ENCODE results near the gene LRRC37A. TPM values are rescaled to one million over a fixed set of nuclear protein-coding genes. Genes with fewer than 3 reads are reported as not detected.
"Not testable (repeated sequence)": the region's sequence is repeated elsewhere in the genome, so short reads cannot be mapped to it uniquely, and the experiment has no call there.

Gene LRRC37A
- polyA plus RNA-seq, 4 donors, result 0.27 to 5.9 (median 1.5) TPM

DNA sequence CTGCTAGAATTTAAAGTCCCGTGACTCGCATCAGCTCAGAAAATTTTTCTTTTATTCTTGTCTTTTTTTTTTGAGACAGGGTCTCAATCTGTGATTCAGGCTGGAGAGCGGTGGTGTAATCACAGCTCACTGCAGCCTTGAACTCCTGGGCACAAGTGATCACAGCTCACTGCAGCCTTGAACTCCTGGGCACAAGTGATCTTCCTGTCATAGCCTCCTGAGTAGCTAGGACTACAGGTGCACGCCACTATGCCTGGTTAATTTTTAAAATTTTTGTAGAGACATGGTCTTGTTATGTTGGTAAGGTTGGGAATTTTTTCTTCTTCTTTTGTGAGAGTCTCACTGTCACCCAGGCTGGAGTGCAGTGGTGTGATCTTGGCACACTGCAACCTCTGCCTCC lies 13.6 kb upstream of the LRRC37A start:
- WGBS, 3 donors, result 85 to 93% (median 87%) methylated on average over 4 of the region's 4 CpGs
- not testable (repeated sequence) for DNase-seq; H3K27me3 ChIP-seq (ENCODE audit: control insufficient read depth in 3 of 3, insufficient read depth in 3 of 3, low read length in 3 of 3); H3K27ac ChIP-seq (ENCODE audit: low read depth in 1 of 3, low read length in 2 of 3); H3K4me3 ChIP-seq (ENCODE audit: low read depth in 1 of 3, low read length in 3 of 3); FAIRE-seq; H3K36me3 ChIP-seq (ENCODE audit: control insufficient read depth in 3 of 3, insufficient read depth in 2 of 3, low read depth in 1 of 3, low read length in 3 of 3); H3K4me1 ChIP-seq (ENCODE audit: control insufficient read depth in 3 of 3, insufficient read depth in 2 of 3, low read depth in 1 of 3, low read length in 2 of 3); H3K9me3 ChIP-seq (ENCODE audit: control insufficient read depth in 2 of 2, insufficient read depth in 1 of 2, low read depth in 1 of 2, low read length in 1 of 2)

DNA sequence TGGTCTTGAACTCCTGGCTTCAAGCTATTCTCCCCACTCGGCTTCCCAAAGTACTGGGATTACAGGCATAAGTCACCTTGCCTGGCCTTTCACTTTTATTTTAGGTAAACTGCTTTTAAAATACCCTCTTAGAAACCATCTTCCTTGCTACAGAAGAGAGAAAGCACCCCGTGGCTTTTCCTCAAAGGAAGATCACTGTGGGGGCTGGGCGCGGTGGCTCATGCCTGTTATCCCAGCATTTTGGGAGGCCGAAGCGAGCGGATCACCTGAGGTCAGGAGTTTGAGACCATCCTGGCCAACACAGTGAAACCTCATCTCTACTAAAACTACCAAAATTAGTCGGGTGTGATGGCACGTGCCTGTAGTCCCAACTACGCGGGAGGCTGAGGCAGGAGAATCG lies 12.3 kb upstream of the LRRC37A start:
- 94 to 98% (median 95%) methylated on average over 12 of the region's 12 CpGs for WGBS, 3 donors
- not testable (repeated sequence) for DNase-seq; FAIRE-seq; H3K4me1 ChIP-seq (ENCODE audit: control insufficient read depth in 3 of 3, insufficient read depth in 2 of 3, low read depth in 1 of 3, low read length in 2 of 3); H3K27ac ChIP-seq (ENCODE audit: low read depth in 1 of 3, low read length in 2 of 3); H3K27me3 ChIP-seq (ENCODE audit: control insufficient read depth in 3 of 3, insufficient read depth in 3 of 3, low read length in 3 of 3); H3K4me3 ChIP-seq (ENCODE audit: low read depth in 1 of 3, low read length in 3 of 3); H3K9me3 ChIP-seq (ENCODE audit: control insufficient read depth in 2 of 2, insufficient read depth in 1 of 2, low read depth in 1 of 2, low read length in 1 of 2); H3K36me3 ChIP-seq (ENCODE audit: control insufficient read depth in 3 of 3, insufficient read depth in 2 of 3, low read depth in 1 of 3, low read length in 3 of 3)

DNA sequence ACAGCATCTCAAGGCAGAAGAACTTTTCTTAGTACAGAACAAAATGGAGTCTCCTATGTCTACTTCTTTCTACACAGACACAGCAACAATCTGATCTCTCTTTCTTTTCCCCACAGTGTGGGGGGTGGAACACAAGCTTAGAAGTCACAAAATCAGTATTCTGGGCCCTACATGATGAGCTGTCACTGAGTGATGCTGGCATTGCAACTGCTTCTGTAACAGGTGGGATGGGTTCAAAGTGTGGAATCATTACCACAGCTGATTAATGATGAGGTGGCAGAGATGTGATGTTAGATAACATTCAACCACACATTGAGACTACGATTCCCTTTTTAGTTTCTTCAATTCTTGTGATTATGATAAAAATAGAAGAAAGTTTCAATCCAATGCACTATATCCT lies 10.5 kb upstream of the LRRC37A start:
- H3K27me3 ChIP-seq (ENCODE audit: control insufficient read depth in 3 of 3, insufficient read depth in 3 of 3, low read length in 3 of 3); H3K4me1 ChIP-seq (ENCODE audit: control insufficient read depth in 3 of 3, insufficient read depth in 2 of 3, low read depth in 1 of 3, low read length in 2 of 3); DNase-seq; H3K9me3 ChIP-seq (ENCODE audit: control insufficient read depth in 2 of 2, insufficient read depth in 1 of 2, low read depth in 1 of 2, low read length in 1 of 2); H3K4me3 ChIP-seq (ENCODE audit: low read depth in 1 of 3, low read length in 3 of 3); FAIRE-seq; H3K36me3 ChIP-seq (ENCODE audit: control insufficient read depth in 3 of 3, insufficient read depth in 2 of 3, low read depth in 1 of 3, low read length in 3 of 3); H3K27ac ChIP-seq (ENCODE audit: low read depth in 1 of 3, low read length in 2 of 3): not testable (repeated sequence)
- 80 to 83% methylated on average over 1 of the region's 1 CpG; no CpG with 5 or more reads in 1 of the 3 donors for WGBS, 3 donors

GRCh38 chr17:46285500-46285899 lies 9.4 kb upstream of the LRRC37A start:
- 14 to 68% (median 47%) methylated on average over 2 of the region's 2 CpGs for WGBS, 3 donors
- not testable (repeated sequence) for H3K9me3 ChIP-seq (ENCODE audit: control insufficient read depth in 2 of 2, insufficient read depth in 1 of 2, low read depth in 1 of 2, low read length in 1 of 2); H3K36me3 ChIP-seq (ENCODE audit: control insufficient read depth in 3 of 3, insufficient read depth in 2 of 3, low read depth in 1 of 3, low read length in 3 of 3); FAIRE-seq; H3K4me3 ChIP-seq (ENCODE audit: low read depth in 1 of 3, low read length in 3 of 3); H3K27ac ChIP-seq (ENCODE audit: low read depth in 1 of 3, low read length in 2 of 3); H3K4me1 ChIP-seq (ENCODE audit: control insufficient read depth in 3 of 3, insufficient read depth in 2 of 3, low read depth in 1 of 3, low read length in 2 of 3); DNase-seq; H3K27me3 ChIP-seq (ENCODE audit: control insufficient read depth in 3 of 3, insufficient read depth in 3 of 3, low read length in 3 of 3)

DNA sequence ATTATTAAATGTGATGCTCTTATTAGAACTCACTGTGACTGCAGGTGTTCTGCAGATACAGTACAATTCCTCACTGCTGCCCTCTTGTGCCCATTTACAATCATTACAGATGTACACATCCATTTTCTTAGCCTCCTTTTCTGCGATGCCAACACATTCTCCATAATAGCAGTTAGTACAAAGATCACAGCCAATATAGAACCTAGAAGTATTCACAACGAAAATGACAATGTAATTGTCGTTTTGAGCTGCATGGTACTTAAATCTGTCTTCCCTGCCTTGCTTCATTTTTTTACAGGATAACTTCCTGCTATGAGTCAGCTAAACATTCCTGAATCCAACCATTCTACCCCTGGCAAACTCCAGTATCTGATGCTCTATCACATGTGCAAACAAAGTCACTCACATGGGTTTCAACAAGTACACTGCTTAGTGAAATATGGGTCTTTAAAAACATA lies 8.1 kb upstream of the LRRC37A start:
- FAIRE-seq; H3K4me3 ChIP-seq (ENCODE audit: low read depth in 1 of 3, low read length in 3 of 3); H3K36me3 ChIP-seq (ENCODE audit: control insufficient read depth in 3 of 3, insufficient read depth in 2 of 3, low read depth in 1 of 3, low read length in 3 of 3); H3K9me3 ChIP-seq (ENCODE audit: control insufficient read depth in 2 of 2, insufficient read depth in 1 of 2, low read depth in 1 of 2, low read length in 1 of 2); H3K4me1 ChIP-seq (ENCODE audit: control insufficient read depth in 3 of 3, insufficient read depth in 2 of 3, low read depth in 1 of 3, low read length in 2 of 3); H3K27me3 ChIP-seq (ENCODE audit: control insufficient read depth in 3 of 3, insufficient read depth in 3 of 3, low read length in 3 of 3): not testable (repeated sequence)
- WGBS, 3 donors, result 0 to 3% (median 2%) methylated on average over 3 of the region's 3 CpGs
- DNase-seq, result peak; percentile 86 to 89
- H3K27ac ChIP-seq (ENCODE audit: low read depth in 1 of 3, low read length in 2 of 3), result peak overlapping the region in 2 of 3 donors; percentile 16 to 37

GRCh38 chr17:46287587-46287986 lies 7.3 kb upstream of the LRRC37A start:
- not testable (repeated sequence) for H3K36me3 ChIP-seq (ENCODE audit: control insufficient read depth in 3 of 3, insufficient read depth in 2 of 3, low read depth in 1 of 3, low read length in 3 of 3); H3K4me1 ChIP-seq (ENCODE audit: control insufficient read depth in 3 of 3, insufficient read depth in 2 of 3, low read depth in 1 of 3, low read length in 2 of 3); H3K27ac ChIP-seq (ENCODE audit: low read depth in 1 of 3, low read length in 2 of 3); H3K9me3 ChIP-seq (ENCODE audit: control insufficient read depth in 2 of 2, insufficient read depth in 1 of 2, low read depth in 1 of 2, low read length in 1 of 2); DNase-seq; FAIRE-seq; H3K4me3 ChIP-seq (ENCODE audit: low read depth in 1 of 3, low read length in 3 of 3); H3K27me3 ChIP-seq (ENCODE audit: control insufficient read depth in 3 of 3, insufficient read depth in 3 of 3, low read length in 3 of 3)
- 85 to 87% (median 86%) methylated on average over 7 of the region's 7 CpGs for WGBS, 3 donors

DNA sequence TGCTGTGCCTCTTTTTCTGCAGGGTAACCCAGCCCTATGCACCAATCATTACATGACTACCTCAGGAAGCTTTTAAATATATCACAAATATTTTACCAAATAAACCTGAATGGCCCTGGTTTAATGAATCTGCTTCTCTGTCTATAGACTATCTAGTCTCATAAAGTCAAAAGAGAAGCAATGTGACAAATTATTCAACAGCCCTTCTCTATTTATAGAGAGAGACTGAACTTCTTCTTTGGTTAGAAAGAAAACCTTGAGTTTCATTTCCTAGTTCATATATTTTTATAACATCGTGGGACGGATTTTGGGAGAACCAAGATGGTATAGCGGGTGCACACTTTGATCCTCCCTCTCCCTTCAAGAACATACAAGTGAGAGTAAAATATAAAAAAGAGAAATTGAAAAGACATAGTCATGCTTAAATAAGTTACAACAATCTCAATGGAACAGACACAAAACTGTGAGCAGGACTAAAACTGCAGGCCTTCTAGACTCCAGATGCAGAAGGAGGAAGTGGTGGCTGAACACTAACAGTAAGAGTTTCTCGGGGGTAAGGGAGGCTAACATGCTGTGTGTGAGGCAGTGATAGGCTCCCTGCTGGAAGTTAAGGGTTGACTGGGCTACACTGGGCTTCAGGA lies 3.9 kb upstream of the LRRC37A start:
- not testable (repeated sequence) for H3K27ac ChIP-seq (ENCODE audit: low read depth in 1 of 3, low read length in 2 of 3); FAIRE-seq

DNA sequence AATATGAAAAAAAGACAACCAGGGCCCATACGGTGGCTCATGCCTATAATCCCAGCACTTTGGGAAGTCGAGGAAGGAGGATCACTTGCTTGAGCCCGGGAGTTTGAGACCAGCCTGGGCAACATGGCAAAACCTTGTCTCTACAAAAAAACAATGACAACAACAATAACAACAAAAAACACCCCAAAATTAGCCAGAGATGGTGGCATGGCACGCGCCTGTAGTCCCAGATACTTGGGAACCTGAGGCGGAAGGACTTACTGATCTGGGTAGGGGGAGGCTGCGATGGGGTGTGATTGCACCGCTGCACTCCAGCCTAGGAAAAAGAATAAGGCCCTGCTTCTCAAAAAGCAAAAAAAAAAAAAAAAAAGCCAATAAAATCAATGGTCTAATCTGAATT lies 3.3 kb upstream of the LRRC37A start:
- 90 to 95% (median 94%) methylated on average over 8 of the region's 8 CpGs for WGBS, 3 donors
- DNase-seq, result not testable (repeated sequence)

More for the DNA sequence above, 3.9 kb upstream of the LRRC37A start:
- H3K27me3 ChIP-seq (ENCODE audit: control insufficient read depth in 3 of 3, insufficient read depth in 3 of 3, low read length in 3 of 3); H3K9me3 ChIP-seq (ENCODE audit: control insufficient read depth in 2 of 2, insufficient read depth in 1 of 2, low read depth in 1 of 2, low read length in 1 of 2); H3K4me3 ChIP-seq (ENCODE audit: low read depth in 1 of 3, low read length in 3 of 3); DNase-seq; H3K4me1 ChIP-seq (ENCODE audit: control insufficient read depth in 3 of 3, insufficient read depth in 2 of 3, low read depth in 1 of 3, low read length in 2 of 3); H3K36me3 ChIP-seq (ENCODE audit: control insufficient read depth in 3 of 3, insufficient read depth in 2 of 3, low read depth in 1 of 3, low read length in 3 of 3): not testable (repeated sequence)
- WGBS, 3 donors, result 75 to 82% (median 78%) methylated on average over 4 of the region's 4 CpGs

DNA sequence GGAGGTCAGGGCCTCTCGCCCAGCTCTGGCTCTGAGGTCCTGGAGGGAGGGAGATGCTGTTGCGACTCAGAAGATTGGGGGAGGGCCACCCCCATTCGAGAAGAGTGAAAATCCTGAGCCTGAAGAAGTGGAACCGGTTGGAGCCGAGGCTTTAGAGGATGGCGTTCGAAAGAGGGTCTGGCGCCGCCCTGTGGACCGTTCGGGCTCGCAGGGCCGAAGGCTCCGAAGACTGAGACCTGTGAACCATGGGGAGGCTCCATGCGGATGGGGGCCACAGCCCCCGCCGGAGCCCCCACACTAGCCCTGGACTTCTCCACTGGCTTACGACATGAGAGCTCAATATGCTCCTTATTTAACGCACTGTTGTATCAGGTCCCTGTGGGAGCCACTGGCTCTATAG lies 46.3 kb downstream of the LRRC37A start:
- not testable (repeated sequence) for H3K27me3 ChIP-seq (ENCODE audit: control insufficient read depth in 3 of 3, insufficient read depth in 3 of 3, low read length in 3 of 3); H3K27ac ChIP-seq (ENCODE audit: low read depth in 1 of 3, low read length in 2 of 3); H3K9me3 ChIP-seq (ENCODE audit: control insufficient read depth in 2 of 2, insufficient read depth in 1 of 2, low read depth in 1 of 2, low read length in 1 of 2); H3K4me1 ChIP-seq (ENCODE audit: control insufficient read depth in 3 of 3, insufficient read depth in 2 of 3, low read depth in 1 of 3, low read length in 2 of 3); DNase-seq; H3K36me3 ChIP-seq (ENCODE audit: control insufficient read depth in 3 of 3, insufficient read depth in 2 of 3, low read depth in 1 of 3, low read length in 3 of 3); FAIRE-seq; H3K4me3 ChIP-seq (ENCODE audit: low read depth in 1 of 3, low read length in 3 of 3)
- WGBS, 3 donors, result no CpG with 5 or more reads among the region's 19 CpGs

More for the DNA sequence above, 3.3 kb upstream of the LRRC37A start:
- H3K9me3 ChIP-seq (ENCODE audit: control insufficient read depth in 2 of 2, insufficient read depth in 1 of 2, low read depth in 1 of 2, low read length in 1 of 2); H3K36me3 ChIP-seq (ENCODE audit: control insufficient read depth in 3 of 3, insufficient read depth in 2 of 3, low read depth in 1 of 3, low read length in 3 of 3); H3K4me1 ChIP-seq (ENCODE audit: control insufficient read depth in 3 of 3, insufficient read depth in 2 of 3, low read depth in 1 of 3, low read length in 2 of 3); H3K27ac ChIP-seq (ENCODE audit: low read depth in 1 of 3, low read length in 2 of 3); H3K27me3 ChIP-seq (ENCODE audit: control insufficient read depth in 3 of 3, insufficient read depth in 3 of 3, low read length in 3 of 3); H3K4me3 ChIP-seq (ENCODE audit: low read depth in 1 of 3, low read length in 3 of 3); FAIRE-seq: not testable (repeated sequence)
